GM12878 (cell line): ENCODE results near the gene FER1L5.

ENCODE experiments used
- BCL11A ChIP-seq: IDR thresholded peaks from 2 replicates; pipeline ENCODE4 v1.6.1; 2011; ENCODE audit warnings: low read depth, low read length
- CBX3 ChIP-seq: fragments of 200-600 bp; sonication (generic); IDR thresholded peaks from 2 replicates; pipeline ENCODE4 v1.6.1; 2016; ENCODE audit warnings: low read depth, borderline replicate concordance
- CREM ChIP-seq: IDR thresholded peaks from 2 replicates; pipeline ENCODE4 v1.6.1; 2014; ENCODE audit warnings: antibody characterized with exemption, low read depth
- CTCF ChIP-seq, 3 experiments: IDR thresholded peaks in 2 of 3; conservative IDR thresholded peaks in 1 of 3; 2 replicates each; pipeline ENCODE4 v1.5.1; 2011; ENCODE audit warnings: low read depth in 3 of 3, low read length in 3 of 3, mild to moderate bottlenecking in 3 of 3, control low read depth in 2 of 3, moderate library complexity in 2 of 3, inconsistent platforms in 1 of 3, mixed read lengths in 1 of 3; ENCODE audit not compliant: control insufficient read depth in 2 of 3, insufficient read depth in 1 of 3; ENCODE audit errors: extremely low read depth in 1 of 3
- POLR2A ChIP-seq: IDR thresholded peaks from 2 replicates; pipeline ENCODE4 v1.6.1; 2011; ENCODE audit warnings: low read depth, mild to moderate bottlenecking, low read length
- REST ChIP-seq: IDR thresholded peaks from 2 replicates; pipeline ENCODE4 v1.6.1; 2012; ENCODE audit warnings: mild to moderate bottlenecking, low read depth, low read length
- SIX5 ChIP-seq: IDR thresholded peaks from 2 replicates; pipeline ENCODE4 v1.6.1; 2011; ENCODE audit warnings: mild to moderate bottlenecking, low read depth, low read length, moderate library complexity; ENCODE audit not compliant: severe bottlenecking
- SUPT20H ChIP-seq: IDR thresholded peaks from 2 replicates; pipeline ENCODE4 v1.6.1; 2011; ENCODE audit warnings: low read depth, mild to moderate bottlenecking, low read length, moderate library complexity, borderline replicate concordance; ENCODE audit not compliant: control insufficient read depth
- YY1 ChIP-seq: IDR thresholded peaks from 2 replicates; pipeline ENCODE4 v1.6.1; 2011; ENCODE audit warnings: low read depth, mild to moderate bottlenecking, low read length

- no peak for TF ChIP-seq POLR2A
- TF ChIP-seq CTCF (IDR thresholded peaks at IDR 0.05 in 2 of 3, conservative IDR thresholded peaks at IDR 0.05 in 1 of 3; ENCODE audit: control insufficient read depth in 2 of 3, extremely low read depth in 1 of 3, insufficient read depth in 1 of 3, low read depth in 3 of 3, low read length in 3 of 3), result no peak
- no peak for TF ChIP-seq CBX3
- no peak for TF ChIP-seq YY1
- no peak for TF ChIP-seq SUPT20H
- no peak for TF ChIP-seq SIX5
- no peak for TF ChIP-seq REST
- no peak for TF ChIP-seq BCL11A
- TF ChIP-seq CREM, result no peak
These were observed 45.4 kb downstream of the FER1L5 start for GRCh38 chr2:96687711-96688640.
